HEK293T (cell line): ENCODE measurements around the gene OCA2.

Source experiments
- BHLHE40 ChIP-seq: fragments of 450-650 bp; IDR thresholded peaks from 2 replicates; pipeline ENCODE4 v1.6.1; 2016; ENCODE audit warnings: mild to moderate bottlenecking, moderate library complexity, borderline replicate concordance
- CTBP1 ChIP-seq: fragments of 450-650 bp; IDR thresholded peaks from 2 replicates; pipeline ENCODE4 v1.6.1; 2016; ENCODE audit warnings: borderline replicate concordance
- LEF1 ChIP-seq: fragments of 450-650 bp; IDR thresholded peaks from 2 replicates; pipeline ENCODE4 v1.6.1; 2017; ENCODE audit warnings: mild to moderate bottlenecking, borderline replicate concordance
- NFRKB ChIP-seq: fragments of 450-650 bp; IDR thresholded peaks from 2 replicates; pipeline ENCODE4 v1.6.1; 2016; ENCODE audit warnings: mild to moderate bottlenecking, moderate library complexity
- SP1 ChIP-seq: fragments of 450-650 bp; IDR thresholded peaks from 2 replicates; pipeline ENCODE4 v1.6.1; 2017
- SUZ12 ChIP-seq: fragments of 450-650 bp; IDR thresholded peaks from 2 replicates; pipeline ENCODE4 v1.6.1; 2016; ENCODE audit warnings: mild to moderate bottlenecking

DNA sequence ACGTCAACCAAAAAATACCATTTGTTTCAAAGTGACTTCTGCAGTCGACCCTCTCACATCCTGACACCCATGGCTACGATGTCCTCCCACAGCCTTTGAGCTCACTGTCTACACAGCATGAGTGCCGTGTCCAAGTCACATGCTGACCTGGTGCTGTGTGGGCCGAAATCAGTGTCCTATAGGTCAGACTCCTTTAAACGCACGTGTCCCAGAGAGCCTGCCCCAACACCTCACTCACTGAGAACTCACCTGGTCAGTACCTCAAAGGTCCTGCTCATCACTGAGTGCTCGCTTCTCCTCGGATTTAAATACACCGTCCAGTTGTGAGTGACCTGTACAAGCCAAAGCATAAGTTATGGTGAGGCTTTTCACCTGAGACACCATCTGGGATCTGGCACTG, 83.3 kb downstream of the OCA2 start:
- TF ChIP-seq SP1 (no peak), NFRKB (no peak), SUZ12 (no peak), LEF1 (no peak), CTBP1 (no peak), BHLHE40 (no peak)
